ENCODE results near the gene SLC51B.
A peak's percentile ranks its signal among the peaks of the same experiment; 100 is the strongest.
"Not testable (repeated sequence)": the region's sequence is repeated elsewhere in the genome, so short reads cannot be mapped to it uniquely, and the experiment has no call there.

SLC51B gene

GRCh38 chr15:65044724-65045481, at the start of gene SLC51B:
TSS of gene SLC51B (plus strand) at chr15:65045387. CDS start at chr15:65050005, 4,618 bp downstream.
- DNase-seq (ENCODE audit: low spot score): no peak

GRCh38 chr15:64997066-64997465, 48.1 kb upstream of the SLC51B start:
- DNase-seq (ENCODE audit: low spot score): no peak

- DNase-seq (ENCODE audit: low spot score): no peak
Observed at GRCh38 chr15:64997745-64998375, 47.3 kb upstream of the SLC51B start.

GRCh38 chr15:65004993-65005392, 40.2 kb upstream of the SLC51B start:
- no peak for DNase-seq (ENCODE audit: low spot score)

DNA sequence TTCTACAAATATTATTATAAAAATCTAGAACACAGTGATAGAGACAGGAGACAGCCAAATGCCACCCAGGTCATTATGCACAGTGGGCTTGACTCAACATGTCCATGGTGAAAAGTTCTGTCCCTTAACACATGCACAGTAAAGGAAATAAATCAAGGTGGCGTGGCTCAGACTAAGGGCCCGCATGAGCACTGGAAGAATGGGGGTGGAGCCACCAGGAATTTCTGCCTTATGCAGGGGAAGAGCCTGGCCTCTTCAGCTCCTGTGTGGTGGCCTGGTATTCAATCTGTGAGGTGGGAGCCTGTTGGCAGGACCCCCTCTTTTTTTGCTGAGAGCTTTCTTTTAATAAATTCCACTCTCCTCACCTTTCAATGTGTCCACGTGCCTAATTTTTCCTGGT, 38.3 kb upstream of the SLC51B start:
- no peak for DNase-seq (ENCODE audit: low spot score)

- DNase-seq (ENCODE audit: low spot score): no peak
Observed at GRCh38 chr15:65008983-65009382, 36.2 kb upstream of the SLC51B start.

DNA sequence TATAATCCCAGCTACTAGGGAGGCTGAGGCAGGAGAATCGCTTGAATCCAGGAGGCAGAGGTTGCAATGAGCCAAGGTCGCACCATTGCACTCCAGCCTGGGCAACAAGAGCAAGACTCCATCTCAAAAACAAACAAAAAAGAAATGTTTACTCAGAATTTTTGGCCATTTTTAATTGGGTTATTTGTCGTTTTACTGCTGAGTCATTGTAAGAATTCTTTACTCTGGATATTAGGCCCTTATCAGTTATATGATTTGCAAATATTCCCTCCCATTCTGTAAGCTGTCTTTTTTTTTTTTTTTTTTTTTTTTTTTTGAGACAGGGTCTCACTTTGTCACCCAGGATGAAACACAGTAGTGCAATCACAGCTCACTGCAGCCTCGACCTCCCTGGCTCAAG, 34.0 kb upstream of the SLC51B start:
- DNase-seq (ENCODE audit: low spot score): not testable (repeated sequence)

- DNase-seq (ENCODE audit: low spot score): no peak
Observed at GRCh38 chr15:65020419-65020818, 24.8 kb upstream of the SLC51B start.

GRCh38 chr15:65021488-65021887, 23.7 kb upstream of the SLC51B start:
- DNase-seq (ENCODE audit: low spot score): no peak

- no peak for DNase-seq (ENCODE audit: low spot score)
Observed at GRCh38 chr15:65026756-65027155, 18.4 kb upstream of the SLC51B start.

DNA sequence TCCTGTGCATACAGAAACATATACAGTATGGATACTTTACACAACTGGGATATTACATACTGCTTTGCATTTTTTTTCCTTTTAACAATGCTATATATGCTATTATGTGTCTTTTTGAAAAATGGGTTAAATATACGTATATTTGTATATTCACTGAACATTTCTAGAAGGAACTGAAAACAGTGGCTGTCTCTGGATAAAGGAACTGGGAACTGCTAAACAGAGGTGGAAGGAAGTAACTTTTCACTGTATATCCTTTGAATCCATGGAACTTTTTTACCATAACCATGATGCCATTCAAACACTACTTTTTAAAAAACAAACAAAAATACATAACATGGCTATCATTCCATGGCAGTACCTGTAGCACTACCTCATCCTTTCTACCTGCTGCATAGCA, 17.6 kb upstream of the SLC51B start:
- DNase-seq (ENCODE audit: low spot score): no peak

DNA sequence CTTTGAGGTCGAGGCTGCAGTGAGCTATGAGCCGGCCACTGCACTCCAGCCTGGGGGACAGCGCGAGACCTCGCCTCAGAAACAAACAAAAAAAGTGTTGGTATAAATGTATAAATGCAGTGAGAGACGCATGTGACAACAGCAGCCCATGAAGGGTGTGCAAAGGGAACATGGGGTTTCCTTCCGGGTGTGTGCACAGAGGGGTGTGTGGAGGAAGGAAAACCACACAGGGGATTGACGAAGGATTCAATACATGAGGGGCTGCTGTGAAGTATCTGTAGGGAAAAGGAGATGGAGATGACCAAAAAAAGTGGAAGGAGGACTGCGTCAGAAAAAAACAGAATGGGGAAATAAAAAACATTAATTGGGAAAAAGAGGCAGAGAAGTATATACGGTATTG, 16.8 kb upstream of the SLC51B start:
- DNase-seq (ENCODE audit: low spot score): no peak

DNA sequence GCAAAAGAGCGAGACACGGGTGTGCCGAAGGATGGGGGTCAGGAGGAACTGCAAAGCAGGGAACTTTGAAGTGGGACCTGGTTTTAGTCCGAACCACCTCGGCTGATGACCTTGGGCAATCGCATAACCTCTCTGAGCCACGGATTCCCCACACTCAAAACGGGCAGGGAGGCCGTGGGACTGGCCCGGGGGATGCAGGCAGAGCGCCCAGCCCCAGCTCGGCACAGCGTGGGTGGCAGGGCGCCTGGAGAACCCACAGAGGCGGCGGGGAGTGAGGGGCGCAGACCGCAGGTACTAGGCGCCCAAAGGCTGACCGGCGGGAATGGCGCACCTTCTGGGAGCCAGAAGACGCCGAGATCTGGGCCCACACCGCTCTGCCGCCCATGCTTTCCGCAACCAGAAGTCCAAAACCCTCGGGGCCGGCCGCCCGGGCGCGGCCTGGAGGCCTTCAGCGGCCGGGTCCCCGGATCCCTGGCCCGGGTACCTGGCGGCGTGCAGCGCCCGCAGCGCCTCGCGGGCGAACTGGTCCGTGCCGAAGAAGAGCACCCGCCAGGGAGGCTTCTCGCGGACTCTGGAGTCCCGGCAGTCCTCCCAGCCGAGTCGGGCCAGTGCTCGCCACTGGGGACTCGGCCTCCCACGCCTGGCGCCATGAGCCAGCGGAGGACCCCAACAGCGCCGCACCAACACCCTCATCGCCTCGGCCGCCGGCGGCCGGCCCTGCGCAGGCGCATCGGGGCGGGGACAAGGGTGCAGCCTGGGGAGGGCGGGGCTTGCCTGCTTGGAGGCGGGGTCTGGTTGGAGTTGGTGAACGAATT, 16.1 kb upstream of the SLC51B start, which contains the start of gene MTFMT:
Gene MTFMT, minus strand, starts transcription at position 719 of the 815 bp plus-strand sequence. Its CDS starts 26 bp downstream, at position 693.
- peak; percentile 93 for DNase-seq (ENCODE audit: low spot score)

DNA sequence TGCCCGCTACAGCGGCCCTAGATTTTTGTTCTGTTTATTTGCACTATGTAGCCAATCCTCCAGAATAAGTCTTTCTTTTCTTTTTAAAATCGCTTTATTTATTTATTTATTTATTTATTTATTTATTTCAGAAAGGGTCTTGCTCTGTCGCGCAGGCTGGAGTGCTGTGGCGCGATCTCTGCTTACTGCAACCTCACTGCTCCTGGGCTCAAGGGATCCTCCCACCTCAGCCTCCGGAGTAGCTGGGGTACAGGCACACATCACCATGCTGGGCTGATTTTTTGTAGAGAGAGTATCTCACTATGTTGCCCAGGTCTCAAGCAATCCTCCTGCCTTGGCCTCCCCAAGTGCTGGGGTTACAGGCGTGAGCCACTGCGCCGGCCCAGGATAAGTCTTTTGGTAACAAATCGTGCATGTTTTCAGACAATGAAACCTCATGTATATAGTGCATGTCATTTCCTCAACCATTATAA, 15.4 kb upstream of the SLC51B start:
- no peak for DNase-seq (ENCODE audit: low spot score)

DNA sequence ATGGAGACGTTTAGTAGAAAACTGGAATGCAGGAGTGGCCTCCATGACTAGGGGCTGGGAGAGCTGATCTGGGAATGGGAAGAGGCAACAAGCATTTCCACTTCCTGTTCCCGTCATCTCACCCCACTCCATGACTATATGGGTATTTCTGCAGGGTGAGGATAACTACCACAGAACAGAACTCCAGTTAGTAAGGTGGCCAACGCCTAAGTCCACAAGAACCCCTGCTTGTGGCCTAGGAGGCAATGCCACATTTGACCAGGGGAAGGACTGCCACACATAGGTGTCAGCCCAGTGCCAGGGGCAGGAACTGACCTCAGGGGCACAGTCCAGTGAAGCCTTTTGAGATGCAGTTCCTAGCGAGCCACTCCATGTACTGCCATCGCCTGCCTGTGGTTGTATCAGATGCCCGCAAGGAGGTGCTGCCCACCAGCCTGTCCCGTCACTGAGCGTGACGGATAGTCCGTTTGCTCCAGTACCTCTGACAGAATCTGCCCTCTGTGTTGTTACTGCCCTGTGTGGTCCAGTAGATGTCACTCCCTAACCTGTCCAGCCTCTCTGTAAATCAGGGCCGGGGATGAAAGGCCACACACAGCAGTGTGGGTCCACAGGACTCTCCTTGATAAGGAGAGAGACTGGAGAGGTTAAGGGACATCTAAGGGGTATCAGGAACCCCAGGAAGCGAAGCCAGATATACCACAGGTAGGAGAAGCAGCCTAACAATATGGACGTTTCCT, 12.2 kb upstream of the SLC51B start:
- peak; percentile 39 for DNase-seq (ENCODE audit: low spot score)

DNA sequence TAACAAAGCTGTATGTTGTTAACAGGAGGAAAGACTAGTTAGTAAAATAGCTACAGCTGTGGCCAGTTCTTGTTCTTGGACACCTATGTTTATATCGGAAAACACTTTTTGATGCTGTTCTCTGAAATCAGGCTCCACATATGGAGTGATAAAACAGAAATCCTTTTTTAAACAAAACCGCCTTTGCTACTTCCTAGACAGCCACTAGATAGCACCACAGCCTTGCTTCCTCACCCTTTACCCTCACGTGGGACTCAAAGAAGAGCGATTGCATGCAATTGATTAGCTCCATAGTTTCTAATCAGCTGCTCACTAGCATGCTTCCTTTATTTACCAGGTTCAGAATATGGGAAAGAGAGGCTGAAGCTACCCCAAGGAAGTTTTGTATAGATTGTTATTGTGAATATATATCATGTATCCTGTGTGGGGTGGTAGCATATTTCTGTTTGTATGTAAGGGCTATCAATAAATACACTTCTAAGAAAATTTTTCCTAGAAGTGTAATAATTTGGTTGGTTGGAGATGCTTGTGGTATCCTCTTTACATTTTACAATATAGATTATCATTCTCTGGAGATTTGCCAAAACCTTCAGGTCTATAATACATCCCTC, 11.4 kb upstream of the SLC51B start:
- peak; percentile 48 for DNase-seq (ENCODE audit: low spot score)

DNA sequence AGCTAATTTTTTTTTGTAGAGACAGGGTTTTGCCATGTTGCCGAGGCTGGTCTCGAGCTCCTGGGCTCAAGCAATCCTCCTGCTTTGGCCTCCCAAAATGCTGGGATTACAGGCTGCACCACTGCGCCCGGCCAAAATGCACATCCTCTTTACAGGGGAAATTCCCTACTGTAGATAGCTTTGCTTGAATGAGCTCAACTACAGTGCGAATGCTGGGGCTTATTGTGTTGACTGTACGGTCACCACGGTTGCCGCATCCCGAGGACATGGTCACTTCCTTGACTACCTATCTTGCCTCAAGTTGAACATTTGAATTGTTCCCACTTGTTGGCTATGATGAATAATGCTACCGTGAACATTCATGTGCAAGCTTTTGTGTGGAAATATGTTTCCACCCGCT, 10.5 kb upstream of the SLC51B start:
- DNase-seq (ENCODE audit: low spot score): no peak

- DNase-seq (ENCODE audit: low spot score): no peak
Observed at GRCh38 chr15:65037309-65037708, 7.9 kb upstream of the SLC51B start.

DNA sequence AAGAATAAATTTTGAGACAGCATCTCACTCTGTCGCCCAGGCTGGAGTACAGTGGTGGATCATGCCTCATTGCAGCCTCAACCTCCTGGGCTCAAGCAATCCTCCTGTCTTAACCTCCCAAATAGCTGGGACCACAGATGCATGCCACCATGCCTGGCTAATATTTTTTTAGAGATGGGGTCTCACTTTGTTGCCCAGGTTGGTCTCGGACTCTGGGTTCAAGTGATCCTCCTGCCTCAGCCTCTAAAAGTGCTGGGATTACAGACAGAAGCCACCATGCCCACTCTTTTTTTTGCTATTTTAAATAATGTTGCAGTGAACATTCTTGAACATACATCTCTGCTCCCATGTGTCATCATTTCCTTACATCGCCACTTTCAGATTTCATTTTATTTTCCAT, 6.8 kb upstream of the SLC51B start:
- no peak for DNase-seq (ENCODE audit: low spot score)

DNA sequence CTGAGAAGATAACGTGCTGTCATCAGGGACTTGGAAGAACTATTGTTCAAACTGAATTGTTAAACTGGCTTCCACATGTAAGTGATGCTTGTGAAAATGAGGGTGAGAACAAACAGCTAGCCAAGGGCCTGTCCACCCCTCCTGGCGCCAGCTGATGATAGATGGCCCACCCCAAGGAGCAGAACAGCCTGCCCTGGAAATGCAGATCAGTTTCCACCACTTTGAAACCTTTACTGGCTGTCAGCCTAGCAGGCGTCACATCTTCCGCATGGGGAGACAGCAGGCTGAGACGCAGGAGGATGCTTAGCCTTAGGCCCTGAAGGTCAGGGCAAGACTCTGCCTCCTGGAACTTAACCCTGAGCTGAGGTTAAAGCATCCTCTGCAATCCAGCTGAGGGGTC, 6.4 kb upstream of the SLC51B start:
- DNase-seq (ENCODE audit: low spot score): no peak

DNA sequence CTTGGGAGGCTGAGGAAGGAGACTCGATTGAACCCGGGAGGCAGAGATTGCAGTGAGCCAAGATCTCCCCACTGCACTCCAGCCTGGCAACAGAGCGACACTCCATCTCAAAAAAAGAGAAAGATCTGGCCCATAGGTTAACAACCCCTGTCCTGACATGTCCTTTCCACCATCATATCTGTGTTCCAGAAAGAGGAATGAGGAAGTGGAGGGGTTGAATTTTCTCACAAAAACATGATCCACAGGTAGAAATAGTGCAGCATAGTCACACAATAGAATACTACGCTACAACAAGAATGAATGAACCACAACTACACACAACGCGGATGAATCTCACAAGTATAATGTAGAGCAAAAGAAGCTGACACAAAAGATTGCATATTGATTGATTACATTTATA, 4.7 kb upstream of the SLC51B start:
- DNase-seq (ENCODE audit: low spot score): no peak

DNA sequence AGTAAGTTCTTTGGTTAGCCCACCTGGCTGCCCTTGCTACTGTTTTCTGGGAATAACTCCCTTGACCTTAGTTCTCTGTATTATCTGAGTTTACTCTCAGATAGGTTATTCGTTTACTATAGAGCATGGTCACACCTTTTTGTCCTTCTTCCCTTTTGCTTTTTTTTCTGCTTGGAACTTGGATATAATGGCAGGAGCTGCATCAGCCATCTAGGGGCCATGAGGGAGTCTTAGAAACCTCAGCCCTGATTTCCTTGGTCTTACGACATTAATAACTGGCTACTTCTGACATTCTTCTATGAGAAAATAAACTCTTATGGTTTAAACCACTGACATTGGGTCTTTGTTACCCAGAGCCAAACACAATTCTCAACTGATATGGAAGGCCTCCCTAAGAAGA, 3.4 kb upstream of the SLC51B start:
- no peak for DNase-seq (ENCODE audit: low spot score)
